Measurements from ENCODE around the gene DDA1.

- TF ChIP-seq CTCF (conservative IDR thresholded peaks at IDR 0.05) (no peak), EZH2 (IDR thresholded peaks at IDR 0.05; ENCODE audit: low read depth) (no peak)
Measured at GRCh38 chr19:17357724-17358123, 48.4 kb downstream of the DDA1 start.

Measured in PC-9 (cell line).